SK-N-SH treated with all-trans-retinoic acid at 6 μM for 48 hours (cell line): ENCODE results near the gene C1QTNF3.

Experiments
- ATAC-seq: fragments of 200-7000 bp; cut with Tn5 transposase; 3 replicates; pipeline ENCODE4 v1.9.1; 2020; ENCODE audit warnings: mild to moderate bottlenecking, moderate library complexity
- ARNTL ChIP-seq: fragments of 450-650 bp; formaldehyde crosslinking; IDR thresholded peaks from 2 replicates; pipeline ENCODE4 v1.5.0; 2020; ENCODE audit warnings: low read depth, mild to moderate bottlenecking, moderate library complexity, borderline replicate concordance
- BACH2 ChIP-seq: fragments of 250-450 bp; sonication (Bioruptor Pico); IDR thresholded peaks from 2 replicates; pipeline ENCODE4 v1.9.0; 2021; ENCODE audit warnings: mild to moderate bottlenecking, borderline replicate concordance
- CREB5 ChIP-seq: fragments of 250-450 bp; sonication (Bioruptor Pico); IDR thresholded peaks from 2 replicates; pipeline ENCODE4 v1.5.1; 2020; ENCODE audit warnings: low read depth, mild to moderate bottlenecking, moderate library complexity
- CSDC2 ChIP-seq: fragments of 250-450 bp; sonication (Bioruptor Pico); IDR thresholded peaks from 2 replicates; pipeline ENCODE4 v1.5.0; 2020; ENCODE audit warnings: mild to moderate bottlenecking, moderate library complexity
- CSRNP3 ChIP-seq: fragments of 250-450 bp; sonication (Bioruptor Pico); IDR thresholded peaks from 2 replicates; pipeline ENCODE4 v1.5.1; 2021; ENCODE audit warnings: mild to moderate bottlenecking, moderate library complexity
- ESRRG ChIP-seq: fragments of 250-450 bp; sonication (Bioruptor Pico); IDR thresholded peaks from 2 replicates; pipeline ENCODE4 v1.6.1; 2021; ENCODE audit warnings: mild to moderate bottlenecking
- GLIS3 ChIP-seq: fragments of 250-450 bp; sonication (Bioruptor Pico); IDR thresholded peaks from 2 replicates; pipeline ENCODE4 v1.5.0; 2020; ENCODE audit warnings: mild to moderate bottlenecking, moderate library complexity
- ISL1 ChIP-seq: fragments of 250-450 bp; sonication (Bioruptor Pico); IDR thresholded peaks from 2 replicates; pipeline ENCODE4 v2.1.2; 2022; ENCODE audit warnings: mild to moderate bottlenecking, moderate library complexity
- OSR1 ChIP-seq: fragments of 250-450 bp; sonication (Bioruptor Pico); IDR thresholded peaks from 2 replicates; pipeline ENCODE4 v1.8.0; 2022; ENCODE audit warnings: moderate library complexity, mild to moderate bottlenecking, inconsistent platforms
- PATZ1 ChIP-seq: fragments of 250-450 bp; sonication (Bioruptor Pico); IDR thresholded peaks from 2 replicates; pipeline ENCODE4 v1.8.0; 2020; ENCODE audit warnings: mild to moderate bottlenecking, moderate library complexity, borderline replicate concordance
- POU6F1 ChIP-seq: fragments of 250-450 bp; sonication (Bioruptor Pico); IDR thresholded peaks from 2 replicates; pipeline ENCODE4 v1.8.0; 2021; ENCODE audit warnings: low read depth, mild to moderate bottlenecking, moderate library complexity, borderline replicate concordance
- PPARA ChIP-seq: fragments of 250-450 bp; sonication (Bioruptor Pico); IDR thresholded peaks from 2 replicates; pipeline ENCODE4 v1.5.0; 2020; ENCODE audit warnings: mild to moderate bottlenecking, borderline replicate concordance
- RARB ChIP-seq: fragments of 250-450 bp; sonication (Bioruptor Pico); IDR thresholded peaks from 2 replicates; pipeline ENCODE4 v1.8.0; 2021; ENCODE audit warnings: mild to moderate bottlenecking, moderate library complexity
- SNAI2 ChIP-seq: fragments of 250-450 bp; sonication (Bioruptor Pico); IDR thresholded peaks from 2 replicates; pipeline ENCODE4 v1.5.0; 2020; ENCODE audit warnings: mild to moderate bottlenecking, moderate library complexity
- TCF4 ChIP-seq: fragments of 250-450 bp; sonication (Bioruptor Pico); IDR thresholded peaks from 2 replicates; pipeline ENCODE4 v1.8.0; 2021; ENCODE audit warnings: mild to moderate bottlenecking, moderate library complexity, borderline replicate concordance
- TOX ChIP-seq: fragments of 250-450 bp; sonication (Bioruptor Pico); IDR thresholded peaks from 2 replicates; pipeline ENCODE4 v1.8.0; 2021; ENCODE audit warnings: mild to moderate bottlenecking, moderate library complexity, borderline replicate concordance
- TSHZ2 ChIP-seq: fragments of 250-450 bp; sonication (Bioruptor Pico); IDR thresholded peaks from 2 replicates; pipeline ENCODE4 v1.5.0; 2020; ENCODE audit warnings: mild to moderate bottlenecking, moderate library complexity
- ZC3H10 ChIP-seq: fragments of 250-450 bp; sonication (Bioruptor Pico); IDR thresholded peaks from 2 replicates; pipeline ENCODE4 v1.5.1; 2021; ENCODE audit warnings: mild to moderate bottlenecking, moderate library complexity
- ZFP30 ChIP-seq: fragments of 450-650 bp; formaldehyde crosslinking; IDR thresholded peaks from 2 replicates; pipeline ENCODE4 v1.5.0; 2022; ENCODE audit warnings: mild to moderate bottlenecking, moderate library complexity
- ZNF565 ChIP-seq: fragments of 450-650 bp; formaldehyde crosslinking; conservative IDR thresholded peaks from 2 replicates; pipeline ENCODE4 v1.5.0; 2020; ENCODE audit warnings: low read depth, mild to moderate bottlenecking, moderate library complexity
- ZNF70 ChIP-seq: fragments of 450-650 bp; formaldehyde crosslinking; IDR thresholded peaks from 2 replicates; pipeline ENCODE4 v1.5.0; 2020; ENCODE audit warnings: mild to moderate bottlenecking, moderate library complexity
- ZNF8 ChIP-seq: fragments of 450-650 bp; formaldehyde crosslinking; IDR thresholded peaks from 2 replicates; pipeline ENCODE4 v1.5.0; 2020; ENCODE audit warnings: mild to moderate bottlenecking, moderate library complexity

The C1QTNF3 gene

GRCh38 chr5:34026089-34026761 lies 16.8 kb downstream of the C1QTNF3 start:
- no peak for ATAC-seq
- TF ChIP-seq SNAI2: no peak

GRCh38 chr5:34022121-34022705 lies 20.8 kb downstream of the C1QTNF3 start:
- ATAC-seq: peak; percentile 79
- no peak for TF ChIP-seq ZNF70 (CRISPR knock-in tag)
- no peak for TF ChIP-seq OSR1 (CRISPR knock-in tag)

GRCh38 chr5:34021334-34021733 lies 21.7 kb downstream of the C1QTNF3 start:
- no peak for TF ChIP-seq PATZ1 (CRISPR knock-in tag)
- no peak for TF ChIP-seq ZC3H10 (CRISPR knock-in tag)
- TF ChIP-seq BACH2 (CRISPR knock-in tag): no peak
- TF ChIP-seq RARB (CRISPR knock-in tag): no peak
- no peak for TF ChIP-seq TOX (CRISPR knock-in tag)
- no peak for TF ChIP-seq ZNF8 (CRISPR knock-in tag)
- no peak for TF ChIP-seq TCF4 (CRISPR knock-in tag)
- no peak for TF ChIP-seq OSR1 (CRISPR knock-in tag)
- no peak for TF ChIP-seq ESRRG
- no peak for TF ChIP-seq PPARA (CRISPR knock-in tag)
- no peak for TF ChIP-seq CSDC2 (CRISPR knock-in tag)
- no peak for TF ChIP-seq ZFP30
- TF ChIP-seq GLIS3: no peak
- no peak for TF ChIP-seq ARNTL
- no peak for TF ChIP-seq POU6F1 (CRISPR knock-in tag)
- no peak for TF ChIP-seq SNAI2
- no peak for ATAC-seq

- ATAC-seq: no peak
- TF ChIP-seq PPARA (CRISPR knock-in tag) (no peak), TCF4 (CRISPR knock-in tag) (no peak), OSR1 (CRISPR knock-in tag) (no peak), ESRRG (no peak), ZNF70 (CRISPR knock-in tag) (no peak), ZNF8 (CRISPR knock-in tag) (no peak), PATZ1 (CRISPR knock-in tag) (no peak), CSDC2 (CRISPR knock-in tag) (no peak), TSHZ2 (CRISPR knock-in tag) (no peak), BACH2 (CRISPR knock-in tag) (no peak), POU6F1 (CRISPR knock-in tag) (no peak), ARNTL (no peak), CREB5 (CRISPR knock-in tag) (no peak), SNAI2 (no peak), ISL1 (CRISPR knock-in tag) (no peak), GLIS3 (no peak), RARB (CRISPR knock-in tag) (no peak), ZC3H10 (CRISPR knock-in tag) (no peak), ZNF565 (no peak), CSRNP3 (CRISPR knock-in tag) (no peak)
Measured at GRCh38 chr5:34020726-34021125, 22.3 kb downstream of the C1QTNF3 start.
